HG03064 (cell line): ENCODE results near the gene MAGOH.
"Not testable (repeated sequence)": the region's sequence is repeated elsewhere in the genome, so short reads cannot be mapped to it uniquely, and the experiment has no call there.

ENCODE experiments used
- ATAC-seq: cut with Tn5 transposase; IDR thresholded peaks from one replicate; pipeline ENCODE4 v1.9.1; 2021; ENCODE audit warnings: low read depth; ENCODE audit not compliant: unreplicated experiment

MAGOH gene

GRCh38 chr1:53238197-53239155 lies at the start of gene MAGOH:
Gene MAGOH, minus strand, starts transcription at chr1:53238518. Its CDS starts 70 bp downstream, at chr1:53238448.
- peak; percentile 97 for ATAC-seq

DNA sequence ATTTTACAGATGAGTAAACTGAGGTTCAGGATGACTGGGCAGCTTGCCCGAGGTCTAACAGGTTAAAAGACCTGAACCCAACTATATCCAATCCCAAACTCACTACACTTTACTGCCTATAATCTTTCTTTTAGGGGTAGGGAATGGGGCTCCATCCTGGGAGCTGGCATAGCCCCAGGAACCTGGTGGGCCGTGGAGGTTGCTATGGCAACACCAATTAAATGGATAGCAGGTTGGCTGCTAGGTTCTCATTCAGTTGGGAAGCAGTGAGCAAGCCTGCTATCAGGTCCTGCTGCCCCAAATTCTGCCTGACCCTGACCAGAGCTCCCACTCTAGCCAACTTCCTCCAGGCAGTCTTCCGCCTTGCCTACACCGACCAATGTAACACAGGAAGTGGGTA lies 48.6 kb upstream of the MAGOH start:
- ATAC-seq: no peak

DNA sequence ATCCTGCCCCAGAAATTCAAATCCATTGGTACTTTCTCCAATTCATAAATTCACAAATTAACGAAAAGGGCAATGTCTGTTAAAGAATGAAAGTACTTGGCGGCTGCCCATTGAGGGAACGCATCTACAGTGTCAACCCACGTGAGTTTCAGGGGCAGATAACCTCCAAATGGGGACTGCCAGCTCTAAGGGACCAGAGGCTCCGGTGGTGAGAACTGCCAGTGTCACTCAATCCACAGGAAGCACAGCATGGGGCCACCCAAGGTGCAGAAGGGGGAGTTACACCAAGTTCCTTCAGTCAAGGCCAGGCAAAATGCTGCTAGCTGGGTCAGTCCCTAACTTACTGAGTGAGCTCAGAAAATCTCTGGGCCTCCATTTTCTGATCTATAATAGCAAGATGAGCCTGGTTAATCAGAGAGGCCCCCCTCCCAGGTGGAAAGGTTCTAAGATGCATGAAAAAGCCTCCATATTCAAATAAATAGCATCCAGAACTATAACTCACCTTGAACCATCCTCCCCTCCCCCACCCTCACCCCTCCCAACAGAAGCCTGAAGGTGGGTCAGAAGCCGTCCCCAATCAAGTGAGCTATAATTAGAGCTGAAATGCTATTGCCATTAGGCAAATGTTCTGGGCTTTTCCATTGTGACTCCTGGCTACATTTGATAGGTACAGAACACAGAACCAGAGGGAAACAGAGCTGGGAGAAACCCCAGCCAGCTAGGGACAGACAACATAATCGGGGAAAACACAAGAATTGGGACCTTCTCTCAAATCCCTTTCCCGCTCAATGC lies 47.8 kb upstream of the MAGOH start:
- ATAC-seq: no peak

- no peak for ATAC-seq
These were observed 47.2 kb upstream of the MAGOH start for GRCh38 chr1:53285546-53285945.

- ATAC-seq: no peak
These were observed 46.1 kb upstream of the MAGOH start for GRCh38 chr1:53284224-53285020.

DNA sequence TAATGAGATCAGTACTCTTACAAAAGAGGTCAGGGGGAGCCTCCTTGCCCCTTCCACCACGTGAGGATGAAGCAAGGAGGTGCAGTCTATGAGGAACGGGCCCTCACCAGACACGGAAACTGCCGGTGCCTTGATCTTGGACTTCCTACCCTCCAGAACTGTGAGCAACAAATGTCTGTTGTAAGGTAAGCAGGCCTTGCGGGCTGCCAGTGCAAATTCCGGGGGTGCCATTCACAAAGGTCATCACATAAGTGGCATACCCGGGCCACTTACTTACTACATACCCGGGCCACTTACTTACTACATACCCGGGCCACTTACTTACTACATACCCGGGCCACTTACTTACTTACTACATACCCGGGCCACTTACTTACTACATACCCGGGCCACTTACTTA lies 44.8 kb upstream of the MAGOH start:
- ATAC-seq: not testable (repeated sequence)

DNA sequence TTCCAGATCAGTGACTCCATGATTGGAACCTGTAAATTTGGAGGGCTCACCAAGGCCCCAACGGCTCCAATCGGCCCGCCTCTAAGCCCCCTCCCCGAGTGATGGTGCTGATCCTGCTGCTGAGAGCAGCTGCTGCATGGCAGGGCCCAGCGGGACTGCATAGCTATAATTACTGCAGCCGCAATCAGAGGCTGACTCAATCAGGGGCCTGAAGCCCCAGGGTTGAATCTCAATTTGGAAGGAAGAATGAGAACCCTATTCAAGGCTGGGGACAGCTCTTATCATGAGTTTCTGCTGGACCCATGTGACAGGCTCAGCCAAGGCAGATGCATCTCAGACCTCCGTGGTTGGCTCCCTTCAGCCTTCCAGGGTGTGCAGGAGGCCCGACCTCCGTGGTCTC lies 42.8 kb upstream of the MAGOH start:
- no peak for ATAC-seq

GRCh38 chr1:53280496-53280895 lies 42.2 kb upstream of the MAGOH start:
- ATAC-seq: no peak

- ATAC-seq: no peak
These were observed 41.2 kb upstream of the MAGOH start for GRCh38 chr1:53279296-53280200.

DNA sequence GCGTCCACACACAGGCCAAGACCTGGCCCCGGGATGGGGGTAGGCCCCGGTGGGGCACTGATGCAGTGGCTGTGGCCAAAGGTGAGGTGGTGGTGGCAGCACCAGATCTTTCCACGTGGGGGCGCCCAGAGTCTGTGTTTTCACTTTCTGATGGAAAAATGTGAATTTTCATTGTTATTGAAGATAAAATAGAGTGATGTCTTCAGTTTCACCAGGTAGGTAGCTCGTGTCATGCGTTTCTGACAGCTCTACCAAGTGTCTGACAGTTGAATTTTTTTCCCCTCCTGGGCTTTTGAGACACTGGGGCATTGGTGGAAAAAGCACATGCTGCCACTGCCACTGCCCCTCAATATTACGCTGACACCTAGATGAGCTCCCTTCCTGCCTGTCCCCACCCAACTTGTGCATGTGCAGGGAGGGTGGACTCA lies 40.0 kb upstream of the MAGOH start:
- ATAC-seq: no peak

DNA sequence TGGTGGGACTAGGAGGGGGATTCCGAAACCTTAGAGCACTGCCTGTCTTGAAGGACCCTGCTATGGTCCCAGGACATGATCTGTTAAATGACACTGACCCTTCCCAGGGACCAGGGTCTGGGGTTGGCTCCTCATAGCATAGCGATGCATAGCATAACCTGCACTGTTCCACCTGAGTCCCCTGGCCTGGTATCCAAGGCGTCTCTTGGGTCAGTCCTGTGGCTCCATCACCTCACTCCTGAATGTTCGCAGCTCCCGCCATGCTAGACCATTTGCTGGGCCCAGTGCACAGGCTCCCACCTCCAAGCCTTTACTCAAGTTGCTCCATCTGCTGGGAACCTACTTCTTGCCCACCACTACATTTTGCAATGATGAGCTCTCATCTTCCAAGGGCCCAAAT lies 39.0 kb upstream of the MAGOH start:
- no peak for ATAC-seq

- ATAC-seq: no peak
These were observed 38.6 kb upstream of the MAGOH start for GRCh38 chr1:53276902-53277281.

- ATAC-seq: no peak
These were observed 38.0 kb upstream of the MAGOH start for GRCh38 chr1:53276153-53276901.

- ATAC-seq: no peak
These were observed 37.2 kb upstream of the MAGOH start for GRCh38 chr1:53275566-53275965.

DNA sequence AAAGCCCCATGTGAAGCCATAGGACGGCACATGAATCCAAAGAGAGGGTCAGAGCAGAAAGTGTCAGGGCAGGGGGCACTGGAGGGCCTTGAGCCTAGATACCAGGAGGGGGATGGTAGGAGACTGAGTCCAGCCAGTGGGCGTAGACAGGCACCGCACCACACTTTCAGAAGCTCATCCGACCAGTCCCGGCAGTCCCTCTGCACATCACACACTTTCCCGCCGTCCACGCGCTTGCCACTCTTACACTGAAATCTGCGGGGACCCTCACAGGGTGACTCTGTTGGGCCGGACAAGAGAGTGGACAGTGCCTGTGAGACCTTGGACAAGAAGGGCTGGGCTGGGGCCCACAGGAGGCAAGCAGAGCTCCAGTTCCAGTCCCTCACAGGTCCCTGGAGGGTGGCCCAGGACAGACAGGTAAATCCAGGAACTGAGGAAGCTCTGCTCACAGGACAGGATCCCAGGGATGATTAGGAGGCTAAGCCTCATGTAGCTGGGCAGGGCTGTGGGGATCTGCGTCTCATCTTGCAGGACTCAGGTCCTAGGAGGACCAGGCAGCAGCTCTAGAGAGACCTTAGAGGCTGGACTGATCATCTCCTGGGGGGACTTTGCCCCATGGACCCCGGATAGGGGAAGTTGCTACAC lies 36.3 kb upstream of the MAGOH start:
- no peak for ATAC-seq

DNA sequence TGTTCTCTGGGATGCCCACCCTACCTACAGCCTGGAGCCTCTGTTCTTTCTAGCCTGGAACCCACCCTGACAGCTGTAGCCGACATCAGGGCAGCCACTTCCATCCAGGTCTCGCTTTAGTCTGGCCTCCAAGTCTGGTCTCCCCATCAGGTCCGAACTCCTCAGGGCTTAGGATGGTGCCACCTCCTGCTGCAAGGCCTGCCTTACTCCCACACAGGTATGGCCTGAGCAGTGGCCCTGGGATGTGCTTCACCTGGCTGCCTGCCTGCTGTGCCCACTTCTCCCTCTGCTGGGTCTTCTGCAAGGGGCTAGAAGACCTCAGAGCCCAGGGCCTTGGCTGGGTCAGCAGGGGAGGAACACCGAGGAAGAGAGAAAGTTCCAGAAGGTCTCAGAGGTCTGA lies 35.7 kb upstream of the MAGOH start:
- ATAC-seq: no peak

DNA sequence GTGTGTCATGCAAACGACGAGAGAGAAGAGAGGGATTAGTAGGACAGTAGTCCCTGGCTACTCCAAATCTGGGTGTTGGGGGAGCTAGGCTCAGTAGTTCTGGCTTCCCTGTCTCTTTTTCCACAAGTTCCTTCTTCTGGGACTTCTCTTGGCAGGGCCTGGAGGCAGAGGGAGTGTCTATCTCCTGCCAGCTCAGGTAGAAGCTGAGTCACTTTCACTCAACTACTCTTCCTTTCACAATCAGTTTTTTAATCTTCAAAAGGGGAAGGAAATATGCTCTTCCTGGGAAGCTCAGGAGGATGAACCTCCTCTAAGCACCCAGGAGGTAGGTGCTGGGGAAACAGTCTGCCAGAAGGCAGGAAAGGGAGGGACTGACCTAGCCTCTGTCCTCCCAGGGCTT lies 35.2 kb upstream of the MAGOH start:
- no peak for ATAC-seq

GRCh38 chr1:53272349-53272748 lies 34.0 kb upstream of the MAGOH start:
- ATAC-seq: no peak
